ENCODE results near the gene COPE.

DNA sequence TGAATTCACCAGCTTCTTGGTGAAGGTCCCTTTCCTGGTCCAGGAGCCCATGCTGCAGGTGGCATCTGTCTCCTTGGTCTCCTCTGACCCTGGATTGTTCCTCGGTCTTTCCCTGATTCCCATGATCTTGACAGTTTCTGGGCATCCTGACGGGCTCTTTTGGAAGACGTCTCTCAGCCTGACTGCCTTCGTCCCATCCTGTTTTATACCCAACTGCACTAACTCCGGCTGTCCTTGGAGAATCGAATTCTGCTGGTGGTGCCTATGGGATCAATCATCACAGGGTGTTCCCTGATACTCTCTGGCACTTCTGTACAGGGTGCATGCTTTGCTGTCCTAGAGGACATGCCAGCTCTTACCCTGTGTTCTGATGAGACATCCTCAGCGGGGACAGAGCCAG is 42.3 kb downstream of the COPE start:
- TF ChIP-seq TAF1 (IDR thresholded peaks at IDR 0.05; ENCODE audit: borderline replicate concordance, low read depth, low read length) (no peak), POLR2A (IDR thresholded peaks at IDR 0.05; ENCODE audit: low read depth, low read length) (no peak)

Measured in GM12892 (cell line).